HT1080 (cell line): ENCODE data around the gene ZSWIM8. TPM values are rescaled to one million over a fixed set of nuclear protein-coding genes. Genes with fewer than 3 reads are reported as not detected.
"Not testable (repeated sequence)": the region's sequence is repeated elsewhere in the genome, so short reads cannot be mapped to it uniquely, and the experiment has no call there.

Source experiments
- DNase-seq: peaks from one replicate; pipeline ENCODE4 v3.0.0-alpha.2; 2015; ENCODE audit warnings: low read depth
- total RNA-seq: library from RNA; depleted of rRNA; stranded (reverse); fragments of >200 nt; shearing (Covaris generic); gene quantifications from 2 replicates; pipeline ENCODE4 v1.2.3, GENCODE V29; 2014

ZSWIM8 gene
- total RNA-seq, 1 experiment from 2014 or later, result 51.9 TPM

GRCh38 chr10:73772281-73773151, 12.9 kb upstream of the ZSWIM8 start:
- DNase-seq, result peak; percentile 78

DNA sequence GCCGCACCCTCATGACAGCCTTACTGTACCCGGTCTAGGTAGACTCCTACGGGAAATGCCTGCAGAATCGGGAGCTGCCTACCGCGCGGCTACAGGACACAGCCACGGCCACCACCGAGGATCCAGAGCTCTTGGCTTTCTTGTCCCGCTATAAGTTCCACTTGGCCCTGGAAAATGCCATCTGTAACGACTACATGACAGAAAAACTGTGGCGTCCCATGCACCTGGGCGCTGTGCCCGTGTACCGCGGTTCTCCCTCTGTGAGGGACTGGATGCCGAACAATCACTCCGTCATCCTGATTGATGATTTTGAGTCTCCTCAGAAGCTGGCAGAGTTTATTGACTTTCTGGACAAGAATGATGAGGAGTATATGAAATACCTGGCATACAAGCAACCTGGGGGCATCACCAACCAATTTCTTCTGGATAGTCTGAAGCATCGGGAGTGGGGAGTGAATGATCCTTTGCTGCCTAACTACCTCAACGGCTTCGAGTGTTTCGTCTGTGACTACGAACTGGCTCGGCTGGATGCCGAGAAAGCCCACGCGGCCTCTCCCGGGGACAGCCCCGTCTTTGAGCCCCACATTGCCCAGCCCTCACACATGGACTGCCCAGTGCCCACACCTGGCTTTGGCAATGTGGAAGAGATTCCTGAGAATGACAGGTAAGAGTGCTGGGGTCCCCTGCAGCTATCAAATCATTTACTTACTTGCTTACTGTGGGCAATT, 12.1 kb upstream of the ZSWIM8 start:
- no peak for DNase-seq

DNA sequence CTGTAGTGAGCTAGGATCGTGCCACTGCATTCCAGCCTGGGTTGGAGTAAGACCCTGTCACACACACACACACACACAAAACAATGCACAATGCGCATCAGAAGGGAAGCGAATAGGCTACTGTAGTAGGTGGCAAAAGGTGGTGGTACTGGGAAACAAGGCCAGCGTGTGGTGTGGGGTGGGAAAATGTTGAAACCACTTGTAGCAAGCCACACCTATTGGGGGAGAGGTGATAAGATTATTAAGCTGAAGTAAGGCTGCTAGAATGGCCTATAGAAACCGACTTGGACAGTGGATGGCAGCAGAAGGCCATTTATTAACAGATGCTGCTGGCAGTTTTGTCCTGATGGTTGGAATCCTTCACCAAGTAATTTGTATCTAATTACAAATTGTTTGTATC, 10.8 kb upstream of the ZSWIM8 start:
- DNase-seq, result peak; percentile 46

DNA sequence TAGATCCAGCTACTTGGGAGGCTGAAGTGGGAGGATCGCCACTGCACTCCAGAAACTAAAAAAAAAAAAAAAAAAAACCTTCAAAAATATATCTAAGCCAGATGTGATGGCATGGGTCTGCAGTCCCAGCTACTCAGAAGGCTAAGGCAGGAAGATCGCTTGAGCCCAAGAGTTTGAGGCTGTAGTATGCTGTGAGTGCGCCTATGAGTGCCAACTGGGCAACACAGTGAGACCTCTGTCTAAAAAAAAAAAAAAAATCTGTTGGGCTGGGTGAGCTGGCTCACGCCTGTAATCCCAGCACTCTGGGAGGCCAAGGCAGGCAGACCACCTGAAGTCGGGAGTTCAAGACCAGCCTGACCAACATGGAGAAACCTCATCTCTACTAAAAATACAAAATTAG, 6.4 kb upstream of the ZSWIM8 start:
- no peak for DNase-seq

GRCh38 chr10:73779539-73780197, 5.7 kb upstream of the ZSWIM8 start:
- no peak for DNase-seq

GRCh38 chr10:73780301-73780700, 5.1 kb upstream of the ZSWIM8 start:
- no peak for DNase-seq

GRCh38 chr10:73780966-73781365, 4.4 kb upstream of the ZSWIM8 start:
- no peak for DNase-seq

DNA sequence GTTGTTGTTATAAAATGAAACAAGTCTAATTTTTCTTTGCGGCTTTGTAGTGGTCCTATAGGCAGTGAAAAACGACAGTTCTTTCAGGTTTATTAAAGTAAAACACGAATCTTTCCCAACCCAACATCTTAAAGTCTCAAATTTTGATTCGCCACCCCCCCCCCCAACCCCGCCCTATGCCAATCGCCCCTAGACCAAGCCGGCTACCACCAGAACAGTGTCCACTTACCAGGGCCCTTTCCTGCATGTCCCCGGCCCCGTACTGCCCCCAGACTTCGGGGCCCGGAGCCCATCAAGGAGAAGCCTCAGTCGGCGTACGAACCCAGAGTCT, 3.9 kb upstream of the ZSWIM8 start:
- no peak for DNase-seq

DNA sequence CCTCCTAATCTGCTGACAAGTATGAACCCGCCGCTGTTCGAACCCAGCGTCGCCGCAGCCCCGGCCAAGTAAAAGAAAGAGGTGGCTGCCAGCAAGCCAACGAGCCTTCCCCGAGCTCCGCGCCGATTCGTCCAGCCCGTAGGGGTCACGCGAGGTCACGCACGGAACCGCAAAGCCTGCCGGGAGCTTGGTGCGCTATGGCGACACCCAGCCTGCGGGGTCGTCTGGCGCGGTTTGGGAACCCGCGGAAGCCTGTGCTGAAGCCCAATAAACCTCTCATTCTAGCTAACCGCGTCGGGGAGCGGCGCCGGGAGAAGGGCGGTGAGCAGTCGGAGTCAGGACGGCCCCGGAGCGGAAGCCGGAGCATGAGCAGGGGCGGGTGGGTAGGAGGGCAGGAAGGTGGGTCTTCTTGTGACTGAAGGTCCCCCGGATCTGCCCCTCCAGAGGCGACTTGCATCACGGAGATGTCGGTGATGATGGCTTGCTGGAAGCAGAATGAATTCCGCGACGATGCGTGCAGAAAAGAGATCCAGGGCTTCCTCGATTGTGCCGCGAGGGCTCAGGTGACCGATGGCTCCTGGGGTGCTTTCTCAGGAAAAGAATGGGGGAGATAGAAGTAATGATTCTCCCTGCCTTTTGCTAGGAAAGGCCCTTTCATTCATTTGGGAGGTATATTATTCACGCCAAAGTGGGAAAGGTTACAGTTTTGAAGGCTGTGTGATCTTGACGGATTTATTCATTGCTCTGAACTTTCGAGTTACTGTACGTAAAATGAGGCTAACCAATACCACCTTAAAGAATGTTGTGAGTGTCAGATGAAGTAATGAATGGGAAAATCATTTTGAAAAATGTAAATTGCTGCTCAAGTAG, 3.3 kb upstream of the ZSWIM8 start, which contains the start of gene CHCHD1:
TSS of gene CHCHD1 (plus strand) at position 170 of the 870 bp plus-strand sequence. CDS start at position 198, 28 bp downstream.
- DNase-seq, result peak; percentile 78

DNA sequence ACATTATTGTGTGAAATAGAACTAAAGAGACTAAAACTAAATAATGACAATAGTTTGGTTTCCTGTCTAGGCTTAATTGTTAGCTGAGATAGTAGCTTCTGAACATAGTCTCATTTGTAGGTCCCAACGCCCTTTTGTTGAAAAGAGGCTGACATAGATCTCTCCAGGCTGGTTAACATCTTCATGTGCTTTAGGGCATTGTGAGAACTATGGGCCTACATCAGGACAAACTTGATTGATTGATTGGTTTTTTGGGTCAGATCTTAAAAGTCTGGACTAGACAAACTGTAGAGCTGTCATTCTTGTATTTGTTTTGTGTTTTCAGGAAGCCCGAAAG, 2.7 kb upstream of the ZSWIM8 start:
- no peak for DNase-seq

DNA sequence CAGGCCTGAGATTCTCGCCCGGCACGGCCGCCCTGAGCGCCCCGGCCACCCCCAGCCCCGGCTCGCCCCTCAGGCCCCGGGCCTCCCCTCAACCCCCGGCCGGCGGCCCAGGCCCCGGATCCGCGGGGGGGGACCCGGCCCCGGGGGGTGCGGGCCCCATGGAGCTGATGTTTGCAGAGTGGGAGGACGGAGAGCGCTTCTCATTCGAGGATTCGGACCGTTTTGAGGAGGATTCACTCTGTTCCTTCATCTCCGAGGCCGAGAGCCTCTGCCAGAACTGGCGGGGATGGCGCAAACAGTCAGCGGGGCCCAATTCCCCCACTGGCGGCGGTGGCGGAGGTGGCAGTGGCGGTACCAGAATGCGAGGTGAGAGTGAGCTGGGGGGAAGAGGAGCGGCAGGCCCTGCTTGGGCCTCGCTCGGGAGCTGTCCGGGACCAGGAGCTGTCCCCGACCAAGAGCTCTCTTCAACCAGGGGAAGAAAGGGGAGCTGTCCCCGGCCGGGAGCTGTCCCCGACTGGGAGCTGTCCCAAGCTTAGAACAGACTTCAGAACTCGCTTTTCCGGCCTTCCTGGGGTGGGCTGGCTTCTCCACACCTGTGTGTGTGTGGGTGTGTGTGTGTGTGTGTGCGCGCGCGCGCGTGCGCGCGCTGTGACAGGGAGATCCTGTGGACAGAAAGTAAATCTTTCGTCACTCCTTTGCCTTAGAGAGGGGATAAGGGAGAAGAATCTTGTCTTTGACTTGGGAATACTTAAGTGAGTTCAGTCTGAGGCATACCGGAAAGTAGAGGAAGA, 510 bp downstream of the ZSWIM8 start:
- DNase-seq, result peak; percentile 35

- DNase-seq, result no peak
Measured at GRCh38 chr10:73786512-73786885, 1.1 kb downstream of the ZSWIM8 start.

DNA sequence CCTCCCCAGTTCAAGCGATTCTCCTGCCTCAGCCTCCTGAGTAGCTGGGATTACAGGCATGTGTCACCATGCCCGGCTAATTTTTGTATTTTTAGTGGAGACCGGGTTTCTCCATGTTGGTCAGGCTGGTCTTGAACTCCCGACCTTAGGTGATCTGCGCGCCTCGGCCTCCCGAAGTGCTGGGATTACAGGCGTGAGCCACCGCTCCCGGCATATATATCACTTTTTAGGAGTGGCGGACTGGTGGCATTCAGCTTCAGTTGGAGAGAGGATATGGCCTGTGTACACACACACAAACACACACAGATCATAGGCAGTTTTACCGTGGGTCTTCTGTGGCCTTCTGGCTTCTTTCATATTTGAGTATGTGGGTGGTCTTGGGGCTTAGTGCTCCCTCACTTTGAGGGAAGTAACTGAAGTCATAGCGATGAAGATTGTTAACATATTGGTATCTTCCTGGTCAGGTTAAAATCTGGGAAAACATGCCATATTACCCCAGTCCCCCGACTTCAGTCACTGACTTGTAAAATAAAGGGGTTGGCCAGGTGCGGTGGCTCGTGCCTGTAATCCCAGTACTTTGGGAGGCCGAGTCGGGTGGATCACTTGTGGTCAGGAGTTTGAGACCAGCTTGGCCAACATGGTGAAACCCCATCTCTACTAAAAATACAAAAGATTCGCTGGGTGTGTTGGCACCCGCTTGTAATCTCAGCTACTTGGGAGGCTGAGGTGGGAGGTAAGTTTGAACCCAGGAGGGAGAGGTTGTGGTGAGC, 1.8 kb downstream of the ZSWIM8 start:
- DNase-seq, result not testable (repeated sequence)

DNA sequence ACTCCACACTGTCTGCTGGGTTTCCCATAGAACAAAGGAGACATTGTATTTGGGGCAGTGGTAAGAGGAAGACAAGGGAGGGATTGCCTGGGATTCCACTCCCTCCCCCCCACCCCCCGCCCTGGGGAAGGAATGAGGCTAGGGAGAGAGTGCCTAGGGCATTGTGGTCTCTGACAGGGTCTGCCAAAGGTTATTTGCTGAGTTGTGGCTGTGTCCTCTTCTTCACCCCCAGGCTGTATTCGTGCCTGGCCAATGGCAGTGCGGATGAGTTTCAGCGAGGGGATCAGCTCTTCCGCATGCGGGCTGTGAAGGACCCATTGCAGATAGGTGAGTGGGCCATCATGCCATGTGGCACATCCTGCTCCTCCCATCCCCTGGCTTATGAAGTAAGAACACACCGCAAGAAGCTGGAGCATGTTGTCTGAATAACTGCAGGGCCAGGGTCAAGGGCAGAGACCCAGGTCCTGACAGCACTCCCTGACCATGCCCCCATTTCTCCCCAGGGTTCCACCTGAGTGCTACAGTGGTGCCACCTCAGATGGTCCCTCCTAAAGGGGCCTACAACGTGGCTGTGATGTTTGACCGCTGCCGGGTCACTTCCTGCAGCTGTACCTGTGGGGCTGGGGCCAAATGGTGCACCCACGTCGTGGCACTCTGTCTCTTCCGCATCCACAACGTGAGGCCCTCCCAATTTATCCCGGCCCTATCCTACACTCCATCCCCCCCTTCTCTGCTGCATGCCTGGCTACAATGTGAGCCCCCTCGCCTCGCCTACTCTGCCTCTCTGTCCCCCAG, 3.7 kb downstream of the ZSWIM8 start:
- no peak for DNase-seq

DNA sequence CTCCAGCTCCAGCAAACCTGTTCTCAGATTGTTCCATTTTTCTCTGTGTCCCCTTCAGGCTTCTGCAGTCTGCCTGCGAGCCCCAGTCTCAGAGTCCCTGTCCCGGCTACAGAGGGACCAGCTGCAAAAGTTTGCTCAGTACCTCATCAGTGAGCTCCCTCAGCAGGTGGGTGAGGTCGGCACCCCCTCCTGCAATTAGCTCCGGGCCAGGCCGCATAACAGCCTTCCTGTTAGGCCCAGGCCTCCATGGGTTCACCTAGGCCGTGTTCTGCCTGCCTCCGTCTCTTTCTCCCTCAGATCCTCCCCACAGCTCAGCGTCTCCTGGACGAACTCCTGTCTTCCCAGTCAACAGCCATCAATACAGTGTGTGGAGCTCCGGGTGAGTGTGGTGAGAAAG, 4.3 kb downstream of the ZSWIM8 start:
- DNase-seq, result no peak

GRCh38 chr10:73790886-73791625, 5.7 kb downstream of the ZSWIM8 start:
- no peak for DNase-seq

- no peak for DNase-seq
Measured at GRCh38 chr10:73791871-73792400, 6.5 kb downstream of the ZSWIM8 start.

DNA sequence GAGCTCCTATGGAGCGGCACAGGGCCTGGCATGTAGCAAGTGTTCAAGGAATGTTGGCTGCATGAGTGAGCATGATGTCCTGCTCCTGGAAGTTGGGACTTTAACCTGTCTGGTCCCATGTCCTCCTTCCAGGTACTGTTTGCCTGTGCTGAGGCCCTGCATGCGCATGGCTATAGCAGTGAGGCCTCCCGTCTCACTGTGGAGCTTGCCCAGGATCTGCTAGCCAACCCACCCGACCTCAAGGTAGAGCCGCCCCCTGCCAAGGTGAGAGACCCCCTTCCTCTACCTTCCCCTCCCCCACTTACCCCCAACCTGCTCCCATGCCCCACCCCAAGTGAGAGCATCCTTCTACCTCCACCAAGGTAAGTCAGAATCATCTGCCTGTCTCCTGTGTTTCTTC, 8.1 kb downstream of the ZSWIM8 start:
- no peak for DNase-seq
